ENCODE results near the gene PSMD3.

PSMD3 gene

DNA sequence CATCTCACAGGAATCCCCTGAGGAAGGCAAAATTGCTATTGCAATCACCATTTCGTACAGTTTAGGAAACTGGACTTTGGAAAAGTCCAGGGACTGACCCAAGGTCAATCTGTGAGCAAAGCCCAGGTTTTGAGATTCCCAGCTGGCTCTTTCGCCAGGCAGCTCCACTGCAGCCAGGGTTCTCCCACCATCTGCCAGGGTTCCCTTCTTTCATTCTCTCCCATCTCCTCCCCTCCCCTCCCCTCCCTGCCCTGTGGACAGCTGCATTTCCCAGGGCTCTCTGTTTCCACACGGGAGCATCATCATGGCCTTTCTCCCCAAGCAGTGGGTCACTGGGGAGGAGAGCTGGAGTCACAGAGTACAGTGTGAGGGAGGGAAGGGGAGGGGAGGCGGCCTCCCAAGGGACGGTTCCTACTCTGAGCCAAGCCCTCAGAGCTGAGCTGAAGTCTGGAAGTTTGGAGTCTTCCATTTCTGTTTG is 29.7 kb upstream of the PSMD3 start:
- FAIRE-seq (no peak), DNase-seq (ENCODE audit: insufficient read length, low spot score) (no peak)
- TF ChIP-seq POLR2A (IDR thresholded peaks at IDR 0.05; ENCODE audit: low read depth, low read length): no peak

DNA sequence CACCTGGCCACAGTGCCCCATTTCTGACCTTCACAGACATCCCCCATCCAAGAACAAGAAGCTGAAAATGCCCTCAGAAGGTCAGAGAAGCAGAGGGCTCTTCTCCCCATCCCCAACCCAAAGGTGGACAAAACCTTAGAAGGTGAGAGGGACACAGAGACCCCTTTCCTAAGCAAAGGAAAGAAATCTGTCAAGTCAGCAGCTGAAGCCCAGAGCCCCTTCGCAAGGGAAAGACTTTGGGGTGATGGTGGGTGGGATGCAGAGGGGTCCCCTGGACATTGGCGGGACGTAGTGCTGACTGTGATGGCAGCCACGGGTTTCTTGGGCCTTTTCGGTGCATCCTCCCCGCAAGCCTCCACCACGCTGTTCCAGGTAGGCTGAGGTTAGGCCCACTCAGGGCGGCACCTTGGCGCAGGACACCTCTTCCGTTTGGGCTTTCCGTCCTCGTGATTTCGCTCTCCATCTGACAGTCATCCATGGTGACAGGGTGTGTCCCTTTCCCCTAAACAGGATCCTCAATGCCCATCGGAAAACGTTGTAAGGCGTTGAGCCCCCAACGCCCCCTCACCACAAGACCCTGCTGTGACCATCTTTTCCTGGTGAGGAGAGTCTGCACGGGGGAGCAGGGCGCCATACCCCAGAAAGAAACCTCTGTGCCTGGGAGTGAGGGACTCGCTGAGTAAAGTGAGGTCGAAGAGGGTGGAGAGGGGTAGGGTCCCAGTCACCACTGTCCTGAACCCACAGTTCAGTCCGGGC is 28.5 kb upstream of the PSMD3 start:
- TF ChIP-seq POLR2A (IDR thresholded peaks at IDR 0.05; ENCODE audit: low read depth, low read length): no peak
- DNase-seq (ENCODE audit: insufficient read length, low spot score) (no peak), FAIRE-seq (no peak)

DNA sequence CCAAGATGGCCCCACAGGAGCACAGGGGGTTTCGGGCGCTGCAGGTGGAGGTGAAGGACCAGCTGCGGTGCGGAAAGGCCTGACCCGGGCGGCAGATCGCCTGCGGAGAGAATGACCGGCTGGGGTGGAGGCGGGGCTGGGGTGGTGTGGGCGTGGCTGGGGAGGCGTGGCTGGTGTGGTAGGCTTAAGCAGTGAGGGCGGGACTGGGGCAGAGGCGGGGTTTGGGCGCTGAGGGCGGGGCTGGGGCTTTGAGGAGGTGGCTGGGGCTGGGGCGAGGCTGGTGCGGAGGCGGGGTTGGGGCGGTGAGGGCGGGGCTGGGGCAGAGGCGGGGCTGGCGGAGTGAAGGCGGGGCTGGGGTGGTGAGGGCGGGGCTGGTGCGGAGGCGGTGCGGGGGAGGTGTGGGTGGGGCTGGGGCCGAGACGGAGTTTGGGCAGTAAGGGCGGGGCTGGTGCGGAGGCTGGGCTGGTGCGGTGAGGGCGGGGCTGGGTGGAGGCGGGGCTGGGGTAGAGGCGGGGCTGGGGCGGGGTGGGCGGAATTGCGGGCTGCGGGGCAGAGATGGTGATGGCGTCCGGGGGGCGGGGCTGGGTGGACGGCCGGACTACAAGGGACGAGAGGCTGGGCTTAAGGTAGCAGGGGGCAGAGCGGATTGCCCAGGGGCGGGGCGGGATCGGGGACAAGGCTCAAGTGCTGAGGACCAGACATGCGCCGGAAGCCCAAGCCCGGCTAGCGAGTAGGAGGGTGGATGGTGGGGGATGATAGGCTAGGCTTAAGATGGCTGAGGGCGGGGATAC is 27.7 kb upstream of the PSMD3 start:
- no peak for FAIRE-seq

DNA sequence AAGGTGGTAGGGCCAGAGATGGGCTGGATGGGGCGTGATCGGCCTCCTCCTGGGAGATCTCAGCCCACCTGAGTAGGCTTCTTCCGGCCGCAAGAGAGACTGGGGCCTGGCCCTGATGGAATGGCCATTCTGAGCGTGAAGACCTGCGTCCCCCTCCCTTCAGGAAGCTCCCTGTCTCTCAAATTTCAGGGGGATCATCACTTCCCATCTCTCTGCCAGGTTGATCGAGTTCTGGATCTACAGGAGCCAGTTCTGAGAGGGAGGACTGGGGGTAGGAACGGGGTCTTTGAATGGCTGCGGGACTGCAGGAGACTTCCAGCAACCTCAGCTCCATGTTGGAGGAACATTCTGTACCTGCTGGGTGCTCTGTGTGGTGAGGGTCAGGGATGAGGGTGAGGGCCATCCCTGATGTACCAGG is 27.1 kb upstream of the PSMD3 start:
- DNase-seq (ENCODE audit: insufficient read length, low spot score) (no peak), FAIRE-seq (no peak)
- no peak for TF ChIP-seq POLR2A (IDR thresholded peaks at IDR 0.05; ENCODE audit: low read depth, low read length)

More for the DNA sequence above, 27.7 kb upstream of the PSMD3 start:
- TF ChIP-seq POLR2A (IDR thresholded peaks at IDR 0.05; ENCODE audit: low read depth, low read length): peak; percentile 59
- peak; percentile 95 for DNase-seq (ENCODE audit: insufficient read length, low spot score)

DNA sequence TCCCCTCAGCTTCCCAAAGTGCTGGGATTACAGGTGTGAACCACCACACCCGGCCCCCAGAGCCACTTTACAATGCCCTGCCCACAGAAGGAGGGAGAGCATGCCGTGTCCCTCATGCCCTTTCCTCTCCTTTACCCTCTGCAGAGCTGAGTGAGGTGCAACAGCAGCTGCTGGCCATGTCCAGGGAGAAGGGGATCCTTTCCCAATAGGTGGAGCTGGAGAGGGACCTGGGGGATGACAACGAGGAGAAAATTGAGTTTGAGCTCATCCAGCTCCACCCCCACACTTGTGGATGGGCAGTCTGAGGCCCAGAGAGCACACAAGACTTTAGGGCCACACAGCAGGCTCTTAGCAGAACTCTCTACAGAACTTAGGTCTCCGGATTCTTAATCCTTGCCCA is 25.7 kb upstream of the PSMD3 start:
- no peak for FAIRE-seq
- DNase-seq (ENCODE audit: insufficient read length, low spot score): no peak
- no peak for TF ChIP-seq POLR2A (IDR thresholded peaks at IDR 0.05; ENCODE audit: low read depth, low read length)

DNA sequence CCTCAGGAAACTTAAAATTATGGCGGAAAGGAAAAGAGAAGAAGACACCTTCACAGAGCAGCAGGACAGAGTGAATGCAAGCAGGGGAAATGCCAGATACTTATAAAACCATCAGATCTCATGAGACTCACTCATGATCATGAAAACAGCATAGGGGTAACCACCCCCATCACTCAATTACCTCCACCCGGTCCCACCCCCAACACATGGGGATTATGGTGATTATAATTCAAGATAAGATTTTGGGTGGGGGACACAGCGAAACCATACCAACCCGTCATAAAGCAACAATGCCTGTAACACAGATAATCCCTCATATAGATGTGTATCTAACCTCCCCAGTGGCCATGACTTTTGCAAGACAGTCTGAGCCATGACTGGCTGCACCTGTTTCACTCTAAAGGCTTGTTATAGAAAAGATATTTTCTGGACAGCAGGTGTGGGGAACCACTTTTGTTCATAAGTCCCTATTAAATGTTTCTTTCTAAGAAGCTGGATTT is 24.8 kb upstream of the PSMD3 start:
- TF ChIP-seq POLR2A (IDR thresholded peaks at IDR 0.05; ENCODE audit: low read depth, low read length): no peak
- FAIRE-seq (no peak), DNase-seq (ENCODE audit: insufficient read length, low spot score) (no peak)

DNA sequence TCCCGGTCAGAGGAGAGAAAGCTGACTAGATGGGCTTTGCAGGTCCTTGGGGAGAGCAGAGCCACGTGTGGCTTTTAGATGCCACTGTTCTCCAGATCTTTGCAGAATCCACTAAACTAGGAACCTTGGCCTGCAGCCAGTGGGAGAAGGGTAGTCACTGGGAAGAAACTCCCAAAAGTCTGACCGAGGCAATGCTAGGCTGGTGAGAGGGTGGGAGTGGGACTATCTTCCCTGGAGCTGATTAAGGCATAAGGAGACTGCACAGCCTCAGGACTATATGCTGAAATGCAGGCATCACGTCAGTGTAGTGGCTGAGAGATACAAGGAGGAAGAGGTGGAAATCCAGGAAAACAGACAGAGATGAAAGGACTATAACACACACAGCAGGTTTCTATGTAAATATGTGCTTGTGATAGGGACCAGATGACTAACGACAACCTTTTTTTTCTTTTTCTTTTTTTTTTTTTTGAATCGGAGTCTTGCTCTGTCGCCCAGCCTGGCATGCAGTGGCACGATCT is 20.0 kb upstream of the PSMD3 start:
- TF ChIP-seq POLR2A (IDR thresholded peaks at IDR 0.05; ENCODE audit: low read depth, low read length): no peak
- DNase-seq (ENCODE audit: insufficient read length, low spot score): no peak
- no peak for FAIRE-seq

DNA sequence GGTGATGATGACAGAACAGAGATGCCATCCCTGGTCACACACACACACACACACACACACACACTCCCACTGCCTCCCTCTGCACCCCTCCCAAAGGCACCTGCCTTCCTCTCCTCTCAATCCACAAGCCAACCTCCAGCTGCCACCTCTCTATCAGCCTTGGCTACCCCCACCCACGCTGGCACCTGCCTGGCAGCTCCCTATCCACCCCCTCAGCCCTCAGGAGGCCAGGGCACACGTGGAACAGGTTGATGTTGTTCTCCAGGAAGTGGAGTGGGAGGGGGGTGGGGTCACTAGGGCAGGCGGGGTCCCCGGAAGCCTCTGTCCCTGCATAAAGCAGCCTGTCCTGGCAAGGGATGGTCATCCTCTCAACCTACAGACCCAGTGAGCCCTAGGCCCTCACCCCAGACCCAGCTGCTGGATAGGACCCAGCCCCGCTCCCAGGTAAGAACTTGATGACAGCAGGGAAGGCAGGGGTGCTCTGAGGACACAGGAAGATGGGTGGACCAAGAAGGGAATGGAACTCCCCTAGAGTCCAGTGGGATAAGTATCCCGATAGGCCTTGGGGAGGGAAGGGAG is 17.9 kb upstream of the PSMD3 start, which contains the start of gene GSDMA:
TSS of gene GSDMA (plus strand) at position 363 of the 579 bp plus-strand sequence. CDS start 2,684 bp downstream, outside the sequence.
- TF ChIP-seq POLR2A (IDR thresholded peaks at IDR 0.05; ENCODE audit: low read depth, low read length): no peak
- no peak for DNase-seq (ENCODE audit: insufficient read length, low spot score)
- FAIRE-seq: no peak

DNA sequence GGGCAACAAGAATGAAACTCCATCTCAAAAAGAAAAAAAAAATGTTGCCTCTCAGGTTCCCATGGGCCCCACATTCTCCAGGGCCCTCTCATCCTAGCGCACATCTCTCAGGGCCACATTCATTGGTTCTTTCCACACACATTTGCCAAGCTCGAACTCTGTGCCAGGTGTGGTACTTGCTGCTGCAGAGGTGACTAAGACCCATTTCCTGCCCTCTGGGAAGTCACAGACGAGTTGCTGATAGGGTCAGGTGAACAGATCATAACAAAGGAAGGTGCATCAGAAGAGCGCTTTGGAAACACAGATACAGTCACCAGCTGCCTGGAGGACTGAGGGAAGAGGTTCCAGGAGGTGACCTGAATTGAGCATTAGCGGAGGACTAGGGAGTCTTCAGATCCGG is 16.8 kb upstream of the PSMD3 start:
- DNase-seq (ENCODE audit: insufficient read length, low spot score): no peak
- no peak for TF ChIP-seq POLR2A (IDR thresholded peaks at IDR 0.05; ENCODE audit: low read depth, low read length)
- no peak for FAIRE-seq

DNA sequence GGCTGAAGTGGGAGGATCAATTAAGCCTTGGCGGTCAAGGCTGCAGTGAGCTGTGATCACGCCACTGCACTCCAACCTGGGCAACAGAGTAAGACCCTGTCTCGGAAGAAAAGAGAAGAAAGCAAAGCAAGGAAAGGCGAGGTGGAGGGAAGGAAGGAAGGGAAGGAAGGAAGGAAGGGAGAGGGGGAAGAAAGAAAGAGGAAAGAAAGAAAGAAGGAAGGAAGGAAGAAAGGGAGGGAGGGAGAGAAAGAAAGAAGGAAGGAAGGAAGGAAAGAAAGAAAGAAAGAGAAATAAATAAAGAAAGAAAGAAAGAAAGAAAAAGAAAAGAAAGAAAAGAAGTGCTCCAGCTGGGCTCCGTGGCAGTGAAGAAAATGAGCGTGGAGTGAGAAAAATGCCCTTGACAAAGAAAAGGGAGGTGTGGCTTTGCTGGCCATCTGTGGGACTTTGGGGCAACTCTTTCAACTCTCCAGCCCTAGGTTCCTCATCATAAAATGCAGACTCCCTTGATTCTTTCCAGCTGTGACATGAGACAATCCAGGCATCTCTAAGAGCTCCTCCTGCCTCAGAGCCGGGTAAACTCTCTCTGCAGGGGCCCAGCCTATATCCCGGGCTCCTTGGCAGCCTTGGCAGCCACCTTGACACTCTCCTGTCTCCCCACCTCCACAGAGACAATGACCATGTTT is 15.4 kb upstream of the PSMD3 start:
- FAIRE-seq: no peak
- DNase-seq (ENCODE audit: insufficient read length, low spot score): no peak

DNA sequence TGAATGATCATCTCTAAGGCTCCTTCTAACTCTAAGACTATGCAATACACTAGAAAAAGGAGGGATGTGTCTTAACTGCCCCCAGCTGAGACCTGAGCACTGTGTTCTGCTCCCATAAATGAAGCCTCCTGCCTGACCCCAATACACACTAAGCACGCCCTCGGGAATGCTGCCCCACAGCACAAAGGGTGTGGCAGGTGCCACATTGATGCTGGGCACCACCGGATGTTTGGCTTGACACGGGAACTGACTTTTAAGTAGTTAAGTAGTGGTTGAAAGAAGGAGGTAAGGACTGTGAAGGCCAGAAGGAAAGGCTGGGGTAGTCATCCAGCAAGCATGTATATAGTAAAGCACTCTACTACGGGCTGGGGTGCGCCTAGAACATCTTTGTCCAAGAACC is 13.8 kb upstream of the PSMD3 start:
- no peak for TF ChIP-seq POLR2A (IDR thresholded peaks at IDR 0.05; ENCODE audit: low read depth, low read length)
- DNase-seq (ENCODE audit: insufficient read length, low spot score) (no peak), FAIRE-seq (no peak)

More for the DNA sequence above, 15.4 kb upstream of the PSMD3 start:
- TF ChIP-seq POLR2A (IDR thresholded peaks at IDR 0.05; ENCODE audit: low read depth, low read length): no peak

DNA sequence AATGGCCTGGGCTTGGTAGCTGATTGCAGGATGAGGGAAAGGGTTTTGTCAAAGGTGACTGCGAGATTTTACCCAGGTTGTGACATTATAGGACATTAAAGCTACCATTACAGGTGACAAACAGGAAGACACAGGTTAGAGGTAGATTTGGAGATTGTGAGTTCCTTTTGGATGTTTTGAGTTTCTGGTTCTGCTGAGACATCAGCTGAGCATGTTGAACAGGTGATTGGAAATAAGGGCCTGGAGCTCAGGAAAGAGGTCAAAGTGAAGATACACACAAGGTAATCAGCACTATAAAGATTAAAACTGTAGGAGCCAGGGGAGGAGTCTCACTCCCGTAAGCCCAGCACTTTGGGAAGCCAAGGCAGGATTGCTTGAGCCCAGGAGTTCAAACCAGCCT is 11.8 kb upstream of the PSMD3 start:
- no peak for TF ChIP-seq POLR2A (IDR thresholded peaks at IDR 0.05; ENCODE audit: low read depth, low read length)
- FAIRE-seq (no peak), DNase-seq (ENCODE audit: insufficient read length, low spot score) (no peak)

DNA sequence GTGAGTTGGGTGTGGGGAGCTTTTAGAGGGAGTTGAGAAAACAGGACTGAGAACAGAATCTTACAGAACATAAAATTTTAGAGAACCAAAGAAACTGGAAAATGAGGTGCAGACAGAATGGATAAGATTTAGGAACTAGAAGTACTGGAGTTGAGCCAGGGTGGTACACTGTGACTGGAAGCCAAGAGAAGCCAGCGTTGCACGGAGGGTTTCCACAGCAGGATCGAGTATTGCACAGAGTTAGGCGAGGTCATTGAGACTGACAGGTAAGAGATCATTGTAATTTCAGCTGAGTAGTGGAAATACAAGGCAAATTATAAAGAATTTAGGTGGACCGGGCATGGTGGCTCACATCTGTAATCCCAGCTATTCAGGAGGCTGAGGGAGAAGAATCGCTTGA is 11.2 kb upstream of the PSMD3 start:
- no peak for TF ChIP-seq POLR2A (IDR thresholded peaks at IDR 0.05; ENCODE audit: low read depth, low read length)
- DNase-seq (ENCODE audit: insufficient read length, low spot score) (no peak), FAIRE-seq (no peak)
